SHP77 treated with DMSO at 0.1 percent for 48 hours (cell line): Measurements from ENCODE around the gene NKIRAS2.

ENCODE experiments used
- DNase-seq: peaks from one replicate; lab custom pipeline; 2025; lab: John Stamatoyannopoulos, UW

The NKIRAS2 gene

GRCh38 chr17:42019509-42020404 lies at the start of gene NKIRAS2:
Gene NKIRAS2, plus strand, starts transcription at chr17:42020090. Its CDS starts 1,488 bp downstream, at chr17:42021578.
- DNase-seq = peak; percentile 78

- DNase-seq = no peak
These were observed 49.0 kb upstream of the NKIRAS2 start for GRCh38 chr17:41970901-41971331.

- DNase-seq = no peak
These were observed 48.0 kb upstream of the NKIRAS2 start for GRCh38 chr17:41971721-41972523.

- DNase-seq = peak; percentile 34
These were observed 47.1 kb upstream of the NKIRAS2 start for GRCh38 chr17:41972571-41973407.

- no peak for DNase-seq
These were observed 46.5 kb upstream of the NKIRAS2 start for GRCh38 chr17:41973408-41973811.

- DNase-seq = no peak
These were observed 45.9 kb upstream of the NKIRAS2 start for GRCh38 chr17:41974031-41974430.

GRCh38 chr17:41974658-41975057 lies 45.2 kb upstream of the NKIRAS2 start:
- no peak for DNase-seq

GRCh38 chr17:41975099-41976083 lies 44.5 kb upstream of the NKIRAS2 start:
- no peak for DNase-seq

- no peak for DNase-seq
These were observed 43.6 kb upstream of the NKIRAS2 start for GRCh38 chr17:41976142-41976768.

GRCh38 chr17:41977991-41978390 lies 41.9 kb upstream of the NKIRAS2 start:
- DNase-seq = no peak

GRCh38 chr17:41982026-41982760 lies 37.7 kb upstream of the NKIRAS2 start:
- DNase-seq = no peak

GRCh38 chr17:41984454-41984853 lies 35.4 kb upstream of the NKIRAS2 start:
- no peak for DNase-seq

GRCh38 chr17:41985919-41986318 lies 34.0 kb upstream of the NKIRAS2 start:
- DNase-seq = no peak

GRCh38 chr17:41986634-41987033 lies 33.3 kb upstream of the NKIRAS2 start:
- no peak for DNase-seq

- DNase-seq = no peak
These were observed 32.2 kb upstream of the NKIRAS2 start for GRCh38 chr17:41987642-41988041.

GRCh38 chr17:41988418-41988817 lies 31.5 kb upstream of the NKIRAS2 start:
- DNase-seq = no peak

- no peak for DNase-seq
These were observed 30.0 kb upstream of the NKIRAS2 start for GRCh38 chr17:41989702-41990419.

- DNase-seq = no peak
These were observed 27.3 kb upstream of the NKIRAS2 start for GRCh38 chr17:41992576-41992975.

- no peak for DNase-seq
These were observed 23.1 kb upstream of the NKIRAS2 start for GRCh38 chr17:41996855-41997164.
